Calu3 (cell line): ENCODE results near the gene PGM1. TPM values are rescaled to one million over a fixed set of nuclear protein-coding genes. Genes with fewer than 3 reads are reported as not detected.

ENCODE experiments used
- BruUV-seq: library from RNA; stranded (reverse); fragments of 400-500 nt; replicated peaks from 2 replicates; lab custom pipeline; 2021; lab: Mats Ljungman, UMichigan
- CTCF ChIA-PET: fragments of 300-600 bp; sonication (Branson Sonifier 250); formaldehyde crosslinking; loops from one replicate; lab custom pipeline; 2022; ENCODE audit warnings: antibody characterized with exemption; lab: Charles Lee
- DNase-seq: peaks from one replicate; pipeline ENCODE4 v3.0.0; 2022
- H3K27ac Mint-ChIP-seq: one replicate; pipeline ENCODE4 v1.8.0; 2022; ENCODE audit warnings: mixed read lengths; ENCODE audit not compliant: unreplicated experiment
- H3K27me3 Mint-ChIP-seq: one replicate; pipeline ENCODE4 v1.8.0; 2022; ENCODE audit warnings: mixed read lengths; ENCODE audit not compliant: unreplicated experiment
- H3K36me3 Mint-ChIP-seq: one replicate; pipeline ENCODE4 v1.8.0; 2022; ENCODE audit warnings: mild to moderate bottlenecking, moderate library complexity, mixed read lengths; ENCODE audit not compliant: insufficient read depth, unreplicated experiment
- H3K4me1 Mint-ChIP-seq: one replicate; pipeline ENCODE4 v1.8.0; 2022; ENCODE audit warnings: mild to moderate bottlenecking, low read depth, mixed read lengths; ENCODE audit not compliant: unreplicated experiment
- H3K4me3 Mint-ChIP-seq: one replicate; pipeline ENCODE4 v1.8.0; 2022; ENCODE audit warnings: mild to moderate bottlenecking, low read depth, moderate library complexity, mixed read lengths; ENCODE audit not compliant: unreplicated experiment
- H3K9me3 Mint-ChIP-seq: one replicate; pipeline ENCODE4 v1.8.0; 2022; ENCODE audit warnings: low read depth, mixed read lengths; ENCODE audit not compliant: unreplicated experiment
- CTCF ChIP-seq: fragments of 200-600 bp; IDR thresholded peaks from one replicate; pipeline ENCODE4 v1.8.0; 2022; ENCODE audit warnings: antibody characterized with exemption; ENCODE audit not compliant: unreplicated experiment
- intact Hi-C: fragments of 100-400 bp; cut with micrococcal nuclease; formaldehyde crosslinking; loops from one replicate; pipeline ENCODE4 v1.10.0; 2022; ENCODE audit not compliant: unreplicated experiment
- total RNA-seq: library from RNA; stranded (reverse); gene quantifications from 2 replicates; pipeline ENCODE4 v1.2.3, GENCODE V29; 2022

The PGM1 gene
- total RNA-seq, 1 experiment from 2014 or later = 52.9 TPM

- DNase-seq = no peak
- Mint-ChIP-seq H3K36me3 (peaks cover 30% of the 10 kb centered on the region), H3K4me1 (peaks cover 26% of the 10 kb centered on the region), H3K27ac (no peak overlapping the region), H3K4me3 (no peak overlapping the region), H3K27me3 (no peaks in the 10 kb centered on the region), H3K9me3 (peaks cover 3% of the 10 kb centered on the region)
- intact Hi-C loops = no loop called here
- TF ChIP-seq CTCF = no peak
- CTCF ChIA-PET = no interaction called here
- no TSS peak for BruUV-seq
Measured at GRCh38 chr1:63648689-63649088, 55.5 kb downstream of the PGM1 start.

DNA sequence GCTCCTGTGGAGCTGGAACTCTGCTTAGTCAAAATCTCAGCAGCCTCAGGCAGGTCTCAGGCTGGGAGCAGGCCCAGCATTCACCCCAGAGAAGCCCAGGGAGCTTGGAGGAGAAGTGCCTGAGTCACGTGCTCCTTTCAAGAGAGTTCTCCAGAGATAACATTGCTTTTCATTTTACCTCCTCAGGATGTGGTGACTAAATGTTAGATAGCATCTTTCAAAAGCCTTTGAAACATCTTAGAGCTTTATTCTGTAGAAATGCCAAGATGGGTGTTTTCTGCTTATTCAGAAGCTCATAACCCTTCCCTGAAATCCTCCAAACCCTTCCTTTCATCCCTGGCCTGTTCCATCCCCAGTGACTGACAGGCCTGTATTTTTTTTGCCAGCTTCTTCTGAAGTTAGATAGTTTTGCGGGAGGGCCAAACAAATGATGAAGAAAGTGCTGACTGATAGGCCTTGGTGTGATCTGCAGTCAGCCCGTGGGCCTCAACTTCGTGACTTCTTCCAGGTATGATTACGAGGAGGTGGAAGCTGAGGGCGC lies 58.0 kb downstream of the PGM1 start:
- H3K9me3 Mint-ChIP-seq = no peaks in the 10 kb centered on the region
- no peaks in the 10 kb centered on the region for H3K27me3 Mint-ChIP-seq
- H3K36me3 Mint-ChIP-seq = peaks cover 23% of the 10 kb centered on the region
- no TSS peak for BruUV-seq
- no peak for TF ChIP-seq CTCF
- no peak overlapping the region for H3K27ac Mint-ChIP-seq
- DNase-seq = no peak
- no peak overlapping the region for H3K4me3 Mint-ChIP-seq
- peaks cover 8% of the 10 kb centered on the region for H3K4me1 Mint-ChIP-seq
- intact Hi-C loops = no loop called here
- CTCF ChIA-PET = interaction anchor here (0.7 kb wide), 1 partner anchor 179 kb away, joined by 3 read pairs; no protein-coding TSS in a partner anchor

- no peak overlapping the region for H3K27ac Mint-ChIP-seq
- no peaks in the 10 kb centered on the region for H3K27me3 Mint-ChIP-seq
- DNase-seq = no peak
- no peak overlapping the region for H3K4me3 Mint-ChIP-seq
- BruUV-seq = no TSS peak
- H3K9me3 Mint-ChIP-seq = no peaks in the 10 kb centered on the region
- peaks cover 30% of the 10 kb centered on the region for H3K36me3 Mint-ChIP-seq
- no peak for TF ChIP-seq CTCF
- CTCF ChIA-PET = interaction anchor here (0.6 kb wide), 1 partner anchor 677 kb away, joined by 5 read pairs; no protein-coding TSS in a partner anchor
- intact Hi-C loops = no loop called here
- H3K4me1 Mint-ChIP-seq = peaks cover 16% of the 10 kb centered on the region
Measured at GRCh38 chr1:63653976-63654375, 60.8 kb downstream of the PGM1 start.

DNA sequence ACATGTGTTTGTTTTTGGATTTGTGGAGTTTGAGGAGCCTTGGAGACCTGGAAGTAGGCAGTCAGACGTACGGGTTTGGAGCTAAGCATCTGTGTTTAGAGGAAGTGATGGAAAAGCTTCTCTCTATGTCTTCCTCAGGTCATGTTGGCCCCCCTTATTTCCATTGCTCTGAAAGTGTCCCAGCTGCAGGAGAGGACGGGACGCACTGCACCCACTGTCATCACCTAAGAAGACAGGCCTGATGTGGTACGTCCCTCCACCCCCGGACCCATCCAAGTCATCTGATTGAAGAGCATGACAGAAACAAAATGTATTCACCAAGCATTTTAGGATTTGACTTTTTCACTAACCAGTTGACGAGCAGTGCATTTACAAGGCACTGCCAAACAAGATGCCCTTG lies 66.2 kb downstream of the PGM1 start:
- no peak for DNase-seq
- intact Hi-C loops = no loop called here
- Mint-ChIP-seq H3K4me3 (no peak overlapping the region), H3K9me3 (no peaks in the 10 kb centered on the region), H3K27ac (no peak overlapping the region), H3K36me3 (peaks cover 40% of the 10 kb centered on the region), H3K4me1 (peaks cover 56% of the 10 kb centered on the region), H3K27me3 (no peaks in the 10 kb centered on the region)
- BruUV-seq = no TSS peak
- CTCF ChIA-PET = interaction anchor here (3.3 kb wide), 1 partner anchor 15 kb away, joined by 11 read pairs; no protein-coding TSS in a partner anchor
- no peak for TF ChIP-seq CTCF
